HG03064 (cell line): Measurements from ENCODE around the gene FRMD4B.

Source experiments
- ATAC-seq: cut with Tn5 transposase; IDR thresholded peaks from one replicate; pipeline ENCODE4 v1.9.1; 2021; ENCODE audit warnings: low read depth; ENCODE audit not compliant: unreplicated experiment

The FRMD4B gene

DNA sequence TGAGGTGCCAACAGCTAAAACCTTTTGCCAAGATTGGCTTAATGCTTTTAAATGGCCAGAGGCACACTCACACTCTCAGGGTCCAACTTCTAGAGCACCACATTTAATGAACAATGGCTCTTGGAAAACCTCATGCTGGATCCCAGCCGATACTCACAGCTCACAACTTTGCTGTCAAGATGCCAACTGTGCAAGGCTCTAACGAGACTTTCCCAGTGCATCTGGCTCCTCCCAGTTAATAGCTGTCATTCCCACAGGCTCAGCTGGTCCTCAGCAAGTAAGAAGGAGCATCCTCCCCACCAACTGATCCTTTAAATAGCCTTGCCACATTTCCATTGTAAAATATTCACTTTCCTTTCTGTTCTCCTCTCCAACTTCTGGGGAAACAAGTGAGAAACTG, 20.3 kb upstream of the FRMD4B start:
- no peak for ATAC-seq

DNA sequence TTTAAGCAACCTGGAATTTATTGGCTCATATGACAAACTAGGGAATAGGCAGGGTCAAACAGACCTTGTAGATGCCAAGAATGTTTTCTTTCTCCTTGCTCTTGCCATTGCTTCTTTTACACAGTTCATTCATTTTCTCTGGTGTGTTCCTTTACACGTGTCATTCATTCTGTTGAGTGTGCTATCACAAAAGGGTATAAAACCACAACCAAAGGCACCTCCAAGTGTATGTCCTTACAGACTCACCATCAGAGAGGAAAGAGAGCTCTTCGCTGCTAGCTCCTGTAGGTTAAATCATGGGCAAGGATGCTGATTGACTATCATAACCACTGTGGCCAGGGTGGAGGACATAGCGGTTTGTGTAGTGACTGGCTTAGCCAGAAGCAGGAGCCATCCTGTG, 19.2 kb upstream of the FRMD4B start:
- ATAC-seq, result no peak

DNA sequence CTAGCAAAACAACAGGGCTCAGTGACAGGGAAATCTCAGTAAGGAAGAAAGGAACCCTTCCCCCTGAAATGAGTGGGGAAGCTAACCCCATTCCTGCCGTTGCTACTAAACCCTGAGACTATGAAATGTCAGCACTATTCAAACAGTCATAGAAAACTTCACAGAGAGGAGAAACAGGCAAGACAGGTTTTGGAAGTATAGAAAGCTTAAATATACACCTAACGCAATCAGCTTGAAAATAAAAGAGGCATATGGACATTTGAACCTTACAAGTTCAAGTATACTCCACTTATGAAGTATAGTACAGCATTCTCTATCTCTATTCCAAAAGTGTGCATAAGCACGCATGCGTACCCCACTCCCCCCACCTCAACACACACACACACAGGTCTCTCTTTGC, 17.6 kb upstream of the FRMD4B start:
- no peak for ATAC-seq

DNA sequence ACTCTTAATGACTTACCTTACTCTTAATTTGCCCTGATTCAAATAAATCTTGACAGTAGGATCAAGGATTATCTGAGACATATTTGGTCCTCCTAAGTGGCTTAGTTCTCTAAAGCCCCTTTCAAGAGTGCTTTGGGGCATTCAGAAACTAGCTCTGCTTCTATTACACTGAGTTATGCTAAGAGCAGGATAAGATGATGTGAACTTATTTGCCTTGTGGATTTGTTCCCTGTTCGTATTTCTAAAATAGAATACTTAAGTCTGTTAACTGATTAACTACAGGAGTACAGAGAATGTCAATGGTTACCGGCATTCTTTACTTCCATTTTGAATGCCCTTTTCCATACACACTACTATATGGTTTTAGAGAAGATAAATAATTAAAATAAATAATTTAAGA, 14.8 kb upstream of the FRMD4B start:
- ATAC-seq, result no peak

- no peak for ATAC-seq
These were observed 7.0 kb upstream of the FRMD4B start for GRCh38 chr3:69392850-69393249.

DNA sequence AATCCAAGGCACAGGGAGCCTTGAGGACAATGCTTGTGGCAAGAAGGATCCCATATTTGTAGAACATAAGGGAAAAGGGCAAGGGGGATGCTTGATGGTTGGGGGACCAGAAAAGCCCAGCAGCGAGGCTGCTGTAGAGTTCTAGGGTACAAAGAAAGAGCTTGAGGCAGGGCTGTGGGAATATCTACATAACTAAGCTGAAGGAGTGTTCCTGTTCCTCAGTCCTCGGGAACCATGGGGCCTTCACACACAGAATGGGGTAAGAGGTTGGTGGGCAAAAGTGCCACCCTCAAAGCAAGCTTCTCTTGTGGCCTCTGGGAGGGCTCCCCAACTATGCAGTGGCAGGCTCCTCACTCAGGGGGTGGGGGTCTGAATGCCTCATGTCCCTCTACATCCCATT, 6.5 kb upstream of the FRMD4B start:
- no peak for ATAC-seq

GRCh38 chr3:69391554-69391953, 5.7 kb upstream of the FRMD4B start:
- ATAC-seq, result no peak

DNA sequence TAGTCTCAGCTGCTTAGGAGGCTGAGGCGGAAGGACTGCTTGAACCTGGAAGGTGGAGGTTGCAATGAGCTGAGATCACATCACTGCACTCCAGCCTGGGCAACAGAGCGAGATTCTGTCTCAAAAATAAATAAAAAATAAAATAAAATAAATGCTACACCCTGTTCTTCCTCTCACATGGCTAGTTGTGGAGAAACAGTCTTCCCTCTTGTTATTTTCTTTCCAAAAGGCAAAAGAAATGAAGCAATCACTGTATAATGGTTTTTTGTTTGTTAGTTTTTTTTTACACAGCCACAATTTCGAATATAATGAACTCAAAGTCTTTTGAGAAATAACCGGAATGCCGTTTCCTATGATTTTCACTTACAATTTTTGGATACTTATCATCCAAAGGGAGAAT, 4.9 kb upstream of the FRMD4B start:
- ATAC-seq, result no peak

GRCh38 chr3:69389520-69390248, 3.8 kb upstream of the FRMD4B start:
- ATAC-seq, result no peak

DNA sequence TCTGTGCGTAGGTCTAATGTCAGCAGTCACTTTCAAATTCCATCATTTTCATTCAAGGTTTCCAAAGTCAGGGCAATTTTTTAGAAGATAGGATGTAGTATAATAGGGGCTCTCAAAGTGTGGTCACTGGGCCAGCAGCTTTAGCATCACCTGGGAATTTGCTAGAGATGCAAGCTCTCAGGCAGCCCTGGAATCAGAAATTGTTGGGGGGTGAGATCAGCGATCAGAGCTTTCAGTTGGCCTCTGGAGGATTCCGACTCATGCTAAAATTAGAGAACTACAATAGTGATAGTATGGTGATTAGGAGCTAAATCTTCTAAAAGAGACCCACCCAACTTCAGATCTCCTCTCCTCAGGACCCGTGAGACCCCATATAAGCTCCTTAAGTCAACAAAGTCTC, 2.4 kb upstream of the FRMD4B start:
- no peak for ATAC-seq

- no peak for ATAC-seq
These were observed 883 bp upstream of the FRMD4B start for GRCh38 chr3:69386556-69387385.

DNA sequence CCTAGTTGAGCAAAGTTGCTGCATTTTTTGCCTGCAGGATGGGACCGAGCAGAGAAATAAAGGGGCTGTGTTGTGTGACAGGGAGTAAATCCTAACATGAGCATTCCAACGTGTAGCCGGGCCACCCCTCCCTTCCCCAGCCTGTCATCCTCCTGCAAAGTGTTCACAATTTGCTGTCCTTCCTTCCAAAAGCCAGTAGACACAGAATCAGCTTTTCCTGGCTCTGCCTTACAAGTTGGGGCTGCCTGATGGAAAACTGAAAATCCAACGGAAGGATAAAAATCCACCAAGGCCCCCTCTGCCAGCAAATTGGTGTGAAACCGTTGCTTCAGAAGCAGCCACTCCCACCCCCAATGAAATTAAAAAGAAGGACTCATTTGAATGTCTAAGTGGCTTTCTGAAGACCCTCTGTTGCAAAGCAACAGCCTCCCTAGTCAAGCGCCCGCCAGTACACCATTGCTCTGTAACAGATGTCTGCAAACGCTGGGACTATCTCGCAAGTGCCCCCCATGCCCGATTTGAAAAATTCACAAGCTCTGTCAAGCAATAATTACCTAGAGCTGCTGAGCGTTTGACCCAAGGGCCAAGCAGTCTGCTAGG, 665 bp downstream of the FRMD4B start:
- no peak for ATAC-seq

- ATAC-seq, result no peak
These were observed 1.6 kb downstream of the FRMD4B start for GRCh38 chr3:69384326-69384725.

- no peak for ATAC-seq
These were observed 6.2 kb downstream of the FRMD4B start for GRCh38 chr3:69379661-69380060.

- no peak for ATAC-seq
These were observed 7.6 kb downstream of the FRMD4B start for GRCh38 chr3:69378112-69378802.

GRCh38 chr3:69377262-69377661, 8.6 kb downstream of the FRMD4B start:
- ATAC-seq, result no peak

DNA sequence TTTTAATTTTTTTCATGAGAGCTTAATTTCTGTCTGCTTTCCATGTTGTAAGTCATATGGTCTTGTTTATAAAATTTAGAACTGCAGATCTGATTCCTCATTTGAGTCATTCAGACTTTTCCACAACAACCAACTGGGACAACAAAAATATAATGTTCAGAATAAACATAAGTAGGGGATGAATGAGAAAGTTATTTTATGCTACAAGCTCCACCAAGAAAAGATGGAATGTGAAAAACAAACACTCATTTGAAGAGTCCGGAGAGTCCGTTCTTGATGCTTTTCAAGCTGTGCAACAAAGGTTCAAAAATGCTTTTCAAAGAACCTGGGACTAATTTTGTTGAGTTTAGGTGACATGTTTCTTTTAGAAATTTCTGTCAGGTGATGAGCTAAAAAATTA, 9.2 kb downstream of the FRMD4B start:
- no peak for ATAC-seq

GRCh38 chr3:69371816-69372215, 14.1 kb downstream of the FRMD4B start:
- no peak for ATAC-seq

- no peak for ATAC-seq
These were observed 15.0 kb downstream of the FRMD4B start for GRCh38 chr3:69370901-69371301.

DNA sequence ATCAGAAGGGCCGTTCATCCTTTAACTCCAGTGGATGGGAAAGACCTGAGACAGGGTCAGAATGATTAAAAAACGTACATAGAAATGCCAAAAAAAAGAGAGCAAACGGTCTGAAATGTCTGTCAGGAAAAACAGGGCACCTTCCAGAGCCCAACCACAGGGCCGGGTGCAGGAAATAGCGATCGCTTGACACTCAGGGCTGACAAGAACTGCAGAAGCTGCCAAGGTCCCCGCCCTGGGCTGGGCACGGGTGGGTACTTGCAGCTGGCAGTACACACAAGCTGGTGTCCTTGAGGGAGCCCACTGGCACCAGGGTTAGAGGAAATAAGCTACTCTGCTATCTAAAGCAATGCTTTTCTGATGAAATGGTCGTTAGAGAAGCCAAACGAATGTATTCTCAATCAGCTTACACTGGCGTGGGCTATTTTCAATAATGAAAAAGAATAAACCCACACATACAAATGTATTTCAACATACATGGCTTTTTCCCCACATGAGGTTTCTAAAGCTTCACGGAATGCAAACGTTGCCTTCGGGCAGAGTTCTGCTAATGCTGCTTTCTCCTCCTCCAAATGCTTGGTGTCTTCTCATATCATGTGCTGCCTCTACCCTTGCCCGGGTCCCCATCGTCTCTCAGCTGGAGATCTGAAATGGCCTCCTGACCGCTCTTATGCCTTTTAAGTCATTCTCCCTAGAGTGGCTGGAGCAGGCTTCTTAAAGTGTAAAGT, 15.6 kb downstream of the FRMD4B start:
- ATAC-seq, result no peak
